Testis (tissue), 3 donors: ENCODE measurements around the gene ST6GAL1. TPM values are rescaled to one million over a fixed set of nuclear protein-coding genes. Genes with fewer than 3 reads are reported as not detected.
"Not testable (repeated sequence)": the region's sequence is repeated elsewhere in the genome, so short reads cannot be mapped to it uniquely, and the experiment has no call there.

ENCODE experiments used
- DNase-seq: peaks from one replicate; pipeline ENCODE4 v3.0.0-alpha.2; 2019
- H3K27ac ChIP-seq, 2 donors: fragments of 200-600 bp; sonication (generic); one replicate each; pipeline ENCODE4 v1.5.1; 2019
- H3K27me3 ChIP-seq: fragments of 200-600 bp; sonication (generic); one replicate; pipeline ENCODE4 v1.5.1; 2019
- H3K36me3 ChIP-seq: fragments of 200-600 bp; sonication (generic); one replicate; pipeline ENCODE4 v1.5.1; 2017; ENCODE audit warnings: low read depth; ENCODE audit errors: missing control alignments
- H3K4me1 ChIP-seq: fragments of 200-600 bp; sonication (generic); one replicate; pipeline ENCODE4 v1.5.1; 2019
- H3K4me3 ChIP-seq, 2 donors: fragments of 200-600 bp; sonication (generic); one replicate each; pipeline ENCODE4 v1.5.1; 2017 to 2019
- H3K9me3 ChIP-seq: fragments of 200-600 bp; sonication (generic); one replicate; pipeline ENCODE4 v1.5.1; 2017
- POLR2A ChIP-seq: fragments of 450-650 bp; IDR thresholded peaks from one replicate; pipeline ENCODE4 v1.6.1; 2017; ENCODE audit warnings: antibody characterized with exemption, mild to moderate bottlenecking, moderate library complexity
- WGBS, 2 donors: methylation state at CpG; one replicate each; pipeline ENCODE4 v1.1.5; 2018; 5-methylcytosine and 5-hydroxymethylcytosine counted together
- intact Hi-C: fragments of 100-400 bp; cut with DNase I; formaldehyde crosslinking; loops from one replicate; pipeline ENCODE4 v1.15.1; 2023; ENCODE audit warnings: low total_unique reads
- polyA plus RNA-seq: library from polyadenylated mRNA; stranded (reverse); fragments of 350-450 nt; fragmentation: Illumina TruSeq; extraction: RNeasy Lipid Tissue Mini Kit (QIAGEN cat#74804); gene quantifications from one replicate; pipeline ENCODE4 v1.2.3, GENCODE V29; 2014; ENCODE audit warnings: low read depth, low replicate concordance; ENCODE audit not compliant: insufficient read depth
- total RNA-seq, 2 donors: library from RNA; depleted of rRNA; stranded (reverse); fragments of >200 nt; gene quantifications; one replicate each; pipeline ENCODE4 v1.2.3, GENCODE V29; 2016
- TF ChIP-seq, protein P1 (sequence below), 3 experiments: fragments of 450-650 bp in 2 of 3; fragments of 200-600 bp in 1 of 3; sonication (generic) in 1 of 3; IDR thresholded peaks; one replicate each; pipeline ENCODE4 v1.5.1; 2016 to 2019; ENCODE audit warnings: antibody characterized with exemption in 3 of 3, mild to moderate bottlenecking in 2 of 3, moderate library complexity in 1 of 3

ST6GAL1 gene
- total and polyA plus RNA-seq, 3 donors from 2014 or later: 12.8 to 26.3 (median 16.9) TPM

DNA sequence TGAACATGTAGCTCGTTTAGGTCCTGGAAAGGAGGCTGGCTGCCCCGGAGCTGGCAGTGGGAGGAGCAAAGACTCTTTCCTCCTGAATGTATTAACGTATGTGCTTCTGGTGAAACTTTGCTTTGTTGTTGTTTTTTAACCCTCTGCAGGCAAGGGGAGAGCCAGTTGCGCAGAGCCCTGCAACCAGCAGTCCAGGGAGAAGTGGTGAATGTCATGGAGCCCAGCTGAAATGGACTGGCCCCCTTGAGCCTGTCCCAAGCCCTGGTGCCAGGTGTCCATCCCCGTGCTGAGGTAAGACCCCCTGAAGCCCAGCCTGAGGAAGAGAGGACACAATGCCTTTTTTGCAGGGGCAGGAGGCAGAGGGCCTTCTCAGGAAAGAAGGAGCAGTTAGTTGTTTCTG lies 33.3 kb downstream of the ST6GAL1 start:
- H3K9me3 ChIP-seq: no peaks in the 10 kb centered on the region
- H3K4me3 ChIP-seq: no peak overlapping the region
- H3K36me3 ChIP-seq: no peaks in the 10 kb centered on the region
- H3K27me3 ChIP-seq: no peaks in the 10 kb centered on the region
- no peak for DNase-seq
- H3K27ac ChIP-seq: no peak overlapping the region
- H3K4me1 ChIP-seq: peaks cover 27% of the 10 kb centered on the region
- WGBS, 2 donors: 68 to 82% methylated on average over 3 to 5 of the region's 5 CpGs
- no peak for TF ChIP-seq POLR2A
- TF ChIP-seq, protein P1, sequence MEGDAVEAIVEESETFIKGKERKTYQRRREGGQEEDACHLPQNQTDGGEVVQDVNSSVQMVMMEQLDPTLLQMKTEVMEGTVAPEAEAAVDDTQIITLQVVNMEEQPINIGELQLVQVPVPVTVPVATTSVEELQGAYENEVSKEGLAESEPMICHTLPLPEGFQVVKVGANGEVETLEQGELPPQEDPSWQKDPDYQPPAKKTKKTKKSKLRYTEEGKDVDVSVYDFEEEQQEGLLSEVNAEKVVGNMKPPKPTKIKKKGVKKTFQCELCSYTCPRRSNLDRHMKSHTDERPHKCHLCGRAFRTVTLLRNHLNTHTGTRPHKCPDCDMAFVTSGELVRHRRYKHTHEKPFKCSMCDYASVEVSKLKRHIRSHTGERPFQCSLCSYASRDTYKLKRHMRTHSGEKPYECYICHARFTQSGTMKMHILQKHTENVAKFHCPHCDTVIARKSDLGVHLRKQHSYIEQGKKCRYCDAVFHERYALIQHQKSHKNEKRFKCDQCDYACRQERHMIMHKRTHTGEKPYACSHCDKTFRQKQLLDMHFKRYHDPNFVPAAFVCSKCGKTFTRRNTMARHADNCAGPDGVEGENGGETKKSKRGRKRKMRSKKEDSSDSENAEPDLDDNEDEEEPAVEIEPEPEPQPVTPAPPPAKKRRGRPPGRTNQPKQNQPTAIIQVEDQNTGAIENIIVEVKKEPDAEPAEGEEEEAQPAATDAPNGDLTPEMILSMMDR (IDR thresholded peaks at IDR 0.05): no peak
- intact Hi-C loops: no loop called here

DNA sequence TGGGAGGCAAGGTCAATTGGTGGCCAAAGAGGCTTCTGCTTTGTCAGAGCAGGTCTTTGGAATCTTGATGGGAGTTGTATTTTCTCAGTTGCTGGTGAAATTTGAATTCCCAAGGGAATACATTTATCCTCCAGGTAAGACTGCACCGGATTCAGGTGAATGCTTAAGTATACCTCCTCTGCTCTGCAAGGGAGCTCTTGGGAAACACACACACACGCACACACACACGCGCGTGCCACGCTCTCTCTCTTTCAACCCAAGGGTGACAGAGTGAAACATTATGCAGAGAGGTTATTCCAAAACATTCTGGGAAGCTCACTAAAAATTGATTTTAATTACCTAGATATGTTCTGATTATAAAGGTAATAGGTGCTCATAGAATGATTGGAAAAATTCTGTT lies 33.7 kb downstream of the ST6GAL1 start:
- DNase-seq: no peak
- 93 to 95% methylated on average over 6 of the region's 6 CpGs for WGBS, 2 donors
- Histone ChIP-seq H3K27ac (no peak overlapping the region), H3K27me3 (no peaks in the 10 kb centered on the region), H3K4me1 (peaks cover 27% of the 10 kb centered on the region), H3K9me3 (no peaks in the 10 kb centered on the region), H3K36me3 (no peaks in the 10 kb centered on the region), H3K4me3 (no peak overlapping the region)
- intact Hi-C loops: no loop called here
- no peak for TF ChIP-seq POLR2A
- TF ChIP-seq, protein P1 (IDR thresholded peaks at IDR 0.05): no peak

DNA sequence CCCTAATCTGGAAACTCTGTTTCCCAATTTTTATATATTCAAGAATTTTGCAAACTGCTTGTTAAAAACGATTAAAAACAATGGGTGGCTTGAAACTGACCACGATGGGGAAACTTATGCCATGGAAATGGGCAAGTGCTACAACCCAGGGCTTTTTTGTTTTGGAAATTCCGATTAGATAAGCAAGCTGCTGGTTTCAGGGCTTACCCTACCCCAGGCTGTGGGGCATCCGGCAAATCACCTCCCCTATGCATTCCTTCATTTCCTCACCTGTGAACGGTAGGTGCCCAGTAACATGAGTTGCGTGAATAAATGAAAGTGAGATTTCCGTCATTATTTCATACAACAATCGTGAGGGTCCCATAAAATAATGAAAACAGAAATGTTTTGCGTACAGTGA lies 34.3 kb downstream of the ST6GAL1 start:
- peaks cover 27% of the 10 kb centered on the region for H3K4me1 ChIP-seq
- DNase-seq: no peak

DNA sequence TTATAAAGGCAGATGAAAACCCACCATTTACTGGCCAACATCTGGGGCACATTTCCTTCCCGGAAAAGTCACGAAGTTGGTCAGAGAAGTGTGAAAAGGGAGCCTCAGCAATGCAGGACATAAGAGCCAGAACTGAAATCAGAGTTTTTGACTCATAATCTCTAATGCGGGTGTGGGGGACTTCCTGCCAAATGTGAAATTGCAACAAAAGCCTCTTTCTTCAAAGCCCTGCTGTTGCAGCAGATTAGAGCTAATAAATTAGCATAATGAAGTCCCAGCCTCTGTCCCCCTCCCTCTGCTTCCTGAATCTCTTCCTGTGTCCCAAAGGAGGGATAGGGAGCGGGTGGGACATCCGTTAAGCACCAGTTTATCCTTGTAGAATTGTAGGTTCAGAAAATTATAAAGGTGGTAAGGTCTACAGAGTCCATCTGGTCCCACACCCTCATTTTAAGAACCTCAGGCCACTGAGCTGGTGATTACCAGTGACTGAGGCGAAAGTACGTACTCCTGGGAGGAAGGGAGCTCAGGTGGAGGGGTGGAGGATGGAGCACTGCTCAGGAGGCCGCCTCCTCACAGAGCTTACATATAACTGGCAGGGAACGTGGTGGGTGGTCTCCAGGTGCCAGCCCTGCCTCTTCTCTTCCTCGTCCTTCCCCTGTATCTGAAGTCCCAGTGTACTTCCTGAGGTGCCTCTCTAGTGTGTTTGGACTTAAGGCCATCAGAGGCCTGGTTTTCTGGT lies 35.0 kb downstream of the ST6GAL1 start:
- Histone ChIP-seq H3K36me3 (no peaks in the 10 kb centered on the region), H3K9me3 (no peaks in the 10 kb centered on the region), H3K27me3 (no peaks in the 10 kb centered on the region), H3K4me3 (no peak overlapping the region), H3K4me1 (peaks cover 27% of the 10 kb centered on the region), H3K27ac (peak overlapping the region in 1 of 2 donors; percentile 41)
- 75 to 77% methylated on average over 10 of the region's 10 CpGs for WGBS, 2 donors
- DNase-seq: peak; percentile 18
- TF ChIP-seq POLR2A: no peak
- TF ChIP-seq, protein P1 (IDR thresholded peaks at IDR 0.05): no peak
- intact Hi-C loops: no loop called here

More for the DNA sequence above, 34.3 kb downstream of the ST6GAL1 start:
- TF ChIP-seq, protein P1 (IDR thresholded peaks at IDR 0.05): no peak
- TF ChIP-seq POLR2A: no peak
- H3K27ac ChIP-seq: no peak overlapping the region
- no peaks in the 10 kb centered on the region for H3K9me3 ChIP-seq
- no peaks in the 10 kb centered on the region for H3K36me3 ChIP-seq
- no peak overlapping the region for H3K4me3 ChIP-seq
- WGBS, 2 donors: 74 to 76% methylated on average over 9 of the region's 9 CpGs
- intact Hi-C loops: no loop called here
- H3K27me3 ChIP-seq: no peaks in the 10 kb centered on the region

DNA sequence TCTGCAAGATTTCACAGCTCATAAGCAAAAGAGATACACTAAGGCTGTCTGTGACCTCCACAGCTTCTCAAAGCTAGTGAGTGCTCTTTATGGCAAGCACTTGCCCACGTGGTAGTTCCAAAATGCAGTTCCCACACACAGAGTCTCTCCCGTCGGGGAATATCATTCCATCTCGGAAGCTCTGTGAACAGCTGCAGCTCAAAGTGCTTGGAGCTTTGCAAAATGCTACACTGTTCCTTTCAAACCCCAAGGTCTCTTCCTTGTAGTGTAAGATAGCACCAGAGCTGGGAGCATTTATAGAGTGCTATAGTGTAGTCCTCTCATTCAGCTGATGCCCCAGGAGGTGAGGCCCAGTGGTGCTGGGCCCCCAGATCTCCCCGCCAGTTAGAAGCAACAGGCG lies 36.1 kb downstream of the ST6GAL1 start:
- Histone ChIP-seq H3K27me3 (no peaks in the 10 kb centered on the region), H3K4me1 (peaks cover 27% of the 10 kb centered on the region), H3K36me3 (no peaks in the 10 kb centered on the region), H3K9me3 (no peaks in the 10 kb centered on the region), H3K4me3 (no peak overlapping the region), H3K27ac (peak overlapping the region; percentile 19 to 57)
- TF ChIP-seq POLR2A: no peak
- TF ChIP-seq, protein P1 (IDR thresholded peaks at IDR 0.05): no peak
- 45 to 54% methylated on average over 6 of the region's 6 CpGs for WGBS, 2 donors
- intact Hi-C loops: no loop called here
- DNase-seq: peak; percentile 78

DNA sequence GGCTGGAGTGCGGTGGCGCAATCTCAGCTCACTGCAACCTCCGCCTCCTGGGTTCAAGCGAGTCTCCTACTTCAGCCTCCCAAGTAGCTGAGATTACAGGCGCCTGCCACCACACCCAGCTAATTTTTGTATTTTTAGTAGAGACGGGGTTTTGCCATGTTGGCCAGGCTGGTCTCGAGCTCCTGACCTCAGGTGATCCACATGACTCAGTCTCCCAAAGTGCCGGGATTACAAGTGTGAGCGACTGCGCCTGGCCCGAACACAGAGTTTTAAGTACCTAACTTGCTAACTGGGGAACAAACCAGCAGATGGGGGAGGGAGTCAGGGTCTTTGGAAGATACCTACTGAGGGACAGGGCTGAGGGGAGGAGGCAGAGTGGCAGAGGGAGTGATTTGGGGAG lies 36.9 kb downstream of the ST6GAL1 start:
- intact Hi-C loops, H3K36me3 ChIP-seq, H3K4me3 ChIP-seq, DNase-seq, H3K9me3 ChIP-seq, H3K27me3 ChIP-seq: not testable (repeated sequence)
- Histone ChIP-seq H3K27ac (peak overlapping the region in 1 of 2 donors; percentile 29), H3K4me1 (peaks cover 27% of the 10 kb centered on the region)
- WGBS, 2 donors: 96% methylated on average over 11 of the region's 11 CpGs
